ENCODE results near the gene SF3A1.

The SF3A1 gene

DNA sequence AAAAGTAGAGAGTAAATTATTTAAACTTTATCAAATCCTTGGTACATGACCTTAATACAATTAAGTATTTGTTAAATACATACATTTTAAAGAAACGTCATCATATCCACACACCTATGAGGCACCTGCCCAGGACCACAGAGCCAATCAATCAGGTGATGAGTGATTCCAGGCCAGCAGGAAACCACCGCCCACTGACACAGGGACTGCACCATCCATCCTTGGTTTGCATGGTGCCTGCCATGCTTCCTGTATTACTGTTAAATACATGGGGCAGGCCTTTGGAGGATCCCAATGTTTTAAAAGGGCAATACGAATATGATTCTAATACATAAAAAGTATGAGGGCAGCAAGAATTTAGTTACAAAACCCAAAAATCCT is 23.0 kb downstream of the SF3A1 start:
- no peak overlapping the region for H3K4me3 ChIP-seq (ENCODE audit: extremely low read depth, insufficient read depth, low read length, poor library complexity, severe bottlenecking)
- H3K9me3 ChIP-seq (ENCODE audit: control insufficient read depth, low read length), result no peaks in the 10 kb centered on the region
- H3K4me1 ChIP-seq (ENCODE audit: control insufficient read depth, insufficient read depth, low read length, poor library complexity, severe bottlenecking), result peaks cover 11% of the 10 kb centered on the region
- WGBS, 2 experiments (ENCODE audit: insufficient coverage in 2 of 2), result 100% methylated on average over 1 to 2 of the region's 3 CpGs
- H3K27ac ChIP-seq (ENCODE audit: low read depth, low read length, severe bottlenecking), result no peak overlapping the region
- H3K36me3 ChIP-seq (ENCODE audit: control insufficient read depth, insufficient read depth, low read length), result peaks cover 84% of the 10 kb centered on the region

- WGBS, 2 experiments (ENCODE audit: insufficient coverage in 2 of 2), result 100% methylated on average over 1 of the region's 2 CpGs
- peaks cover 11% of the 10 kb centered on the region for H3K4me1 ChIP-seq (ENCODE audit: control insufficient read depth, insufficient read depth, low read length, poor library complexity, severe bottlenecking)
- H3K27ac ChIP-seq (ENCODE audit: low read depth, low read length, severe bottlenecking), result no peak overlapping the region
- H3K9me3 ChIP-seq (ENCODE audit: control insufficient read depth, low read length), result no peaks in the 10 kb centered on the region
- peaks cover 79% of the 10 kb centered on the region for H3K36me3 ChIP-seq (ENCODE audit: control insufficient read depth, insufficient read depth, low read length)
- H3K4me3 ChIP-seq (ENCODE audit: extremely low read depth, insufficient read depth, low read length, poor library complexity, severe bottlenecking), result no peak overlapping the region
These were observed 23.5 kb downstream of the SF3A1 start for GRCh38 chr22:30332994-30333706.

- Histone ChIP-seq H3K27ac (ENCODE audit: low read depth, low read length, severe bottlenecking) (no peak overlapping the region), H3K36me3 (ENCODE audit: control insufficient read depth, insufficient read depth, low read length) (peaks cover 75% of the 10 kb centered on the region), H3K4me1 (ENCODE audit: control insufficient read depth, insufficient read depth, low read length, poor library complexity, severe bottlenecking) (peaks cover 15% of the 10 kb centered on the region), H3K4me3 (ENCODE audit: extremely low read depth, insufficient read depth, low read length, poor library complexity, severe bottlenecking) (no peak overlapping the region), H3K9me3 (ENCODE audit: control insufficient read depth, low read length) (no peaks in the 10 kb centered on the region)
- 94 to 96% methylated on average over 3 of the region's 5 CpGs for WGBS, 2 experiments (ENCODE audit: insufficient coverage in 2 of 2)
These were observed 24.1 kb downstream of the SF3A1 start for GRCh38 chr22:30332551-30332950.

DNA sequence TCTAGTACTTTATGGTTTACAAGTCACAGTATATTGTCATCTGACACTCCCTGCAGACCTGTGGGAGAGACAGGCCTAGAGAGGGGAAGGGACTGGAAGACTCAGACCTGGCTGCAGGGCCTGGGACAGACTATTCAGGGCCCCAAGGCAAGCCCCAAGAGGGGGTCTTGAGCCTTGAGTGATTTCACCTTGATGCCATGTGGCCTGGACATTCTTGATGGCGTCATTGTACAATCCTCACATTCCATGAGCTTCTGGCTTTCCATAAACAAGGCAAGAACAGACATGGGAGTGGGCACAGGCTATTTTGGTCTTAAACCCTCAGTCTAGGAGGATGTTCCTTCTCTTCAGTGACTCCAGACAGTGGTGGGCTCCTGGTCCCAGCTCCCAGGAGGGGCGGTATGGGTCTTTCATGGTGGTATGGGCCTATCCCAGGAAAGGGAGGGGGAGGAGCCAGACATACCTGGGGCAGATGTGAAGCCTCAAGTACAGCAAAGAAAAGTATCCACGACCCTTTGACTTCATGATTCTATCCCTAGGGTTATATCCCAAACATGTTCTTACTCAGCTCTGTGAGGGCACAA is 28.1 kb downstream of the SF3A1 start:
- peak overlapping the region; percentile 77 for H3K27ac ChIP-seq (ENCODE audit: low read depth, low read length, severe bottlenecking)

GRCh38 chr22:30327864-30328345 is 28.8 kb downstream of the SF3A1 start:
- Histone ChIP-seq H3K4me1 (ENCODE audit: control insufficient read depth, insufficient read depth, low read length, poor library complexity, severe bottlenecking) (peaks cover 28% of the 10 kb centered on the region), H3K4me3 (ENCODE audit: extremely low read depth, insufficient read depth, low read length, poor library complexity, severe bottlenecking) (no peak overlapping the region), H3K27ac (ENCODE audit: low read depth, low read length, severe bottlenecking) (peak overlapping the region; percentile 77), H3K9me3 (ENCODE audit: control insufficient read depth, low read length) (no peaks in the 10 kb centered on the region), H3K36me3 (ENCODE audit: control insufficient read depth, insufficient read depth, low read length) (peaks cover 33% of the 10 kb centered on the region)
- 65 to 100% methylated on average over 3 of the region's 5 CpGs for WGBS, 2 experiments (ENCODE audit: insufficient coverage in 2 of 2)

More for the DNA sequence above, 28.1 kb downstream of the SF3A1 start:
- Histone ChIP-seq H3K36me3 (ENCODE audit: control insufficient read depth, insufficient read depth, low read length) (peaks cover 40% of the 10 kb centered on the region), H3K4me3 (ENCODE audit: extremely low read depth, insufficient read depth, low read length, poor library complexity, severe bottlenecking) (no peak overlapping the region), H3K4me1 (ENCODE audit: control insufficient read depth, insufficient read depth, low read length, poor library complexity, severe bottlenecking) (peaks cover 28% of the 10 kb centered on the region), H3K9me3 (ENCODE audit: control insufficient read depth, low read length) (no peaks in the 10 kb centered on the region)
- WGBS, 2 experiments (ENCODE audit: insufficient coverage in 2 of 2), result 83% methylated on average over 2 of the region's 3 CpGs; no CpG with 5 or more reads in 1 of the 2 experiments

DNA sequence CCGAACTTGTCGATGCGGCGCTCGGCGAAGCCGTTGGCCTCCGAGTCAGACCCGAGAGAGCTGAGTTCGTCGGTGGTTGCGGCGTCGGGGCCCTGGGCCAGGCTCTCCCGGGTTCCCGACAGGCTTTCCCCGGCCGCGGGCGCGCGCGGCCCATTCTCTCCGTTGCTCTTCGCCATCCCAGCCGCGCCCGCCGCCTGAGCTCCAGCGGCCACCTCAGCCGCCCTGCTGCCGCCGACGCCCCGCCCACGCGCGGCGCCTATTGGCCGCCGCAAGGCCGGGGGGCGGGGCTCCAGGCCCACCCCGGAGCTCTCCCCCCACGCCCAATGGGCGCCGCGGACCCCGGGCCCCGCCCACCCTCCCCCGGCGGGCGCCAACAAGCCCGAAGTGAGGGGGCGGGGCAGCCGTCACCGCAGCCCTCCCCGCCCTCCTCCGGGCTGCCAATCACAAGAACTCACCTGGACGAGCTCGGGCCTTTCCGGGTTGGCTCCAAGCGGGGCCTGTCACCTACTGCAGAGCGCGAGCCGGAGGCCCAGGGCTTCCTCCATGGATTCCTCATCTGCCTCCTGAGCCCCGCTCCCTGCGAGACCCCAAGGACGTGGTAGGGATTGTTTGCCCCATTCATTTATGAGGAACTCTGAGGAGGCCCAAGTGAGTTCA is 29.9 kb downstream of the SF3A1 start, which contains the start of gene TBC1D10A:
TBC1D10A (minus strand) TSS at position 236 of the 657 bp plus-strand sequence; CDS start at position 176, 60 bp downstream.
- 0 to 1% methylated on average over 38 to 48 of the region's 69 CpGs for WGBS, 2 experiments (ENCODE audit: insufficient coverage in 2 of 2)
- peak within 1 kb of the TSS; percentile 43 for H3K27ac ChIP-seq (ENCODE audit: low read depth, low read length, severe bottlenecking)
- H3K9me3 ChIP-seq (ENCODE audit: control insufficient read depth, low read length), result no peaks in the 10 kb centered on the region
- peak within 1 kb of the TSS; percentile 72 for H3K4me3 ChIP-seq (ENCODE audit: extremely low read depth, insufficient read depth, low read length, poor library complexity, severe bottlenecking)
- H3K36me3 ChIP-seq (ENCODE audit: control insufficient read depth, insufficient read depth, low read length), result peaks cover 24% of the 10 kb centered on the region
- H3K4me1 ChIP-seq (ENCODE audit: control insufficient read depth, insufficient read depth, low read length, poor library complexity, severe bottlenecking), result peaks cover 28% of the 10 kb centered on the region

- no peaks in the 10 kb centered on the region for H3K9me3 ChIP-seq (ENCODE audit: control insufficient read depth, low read length)
- H3K4me3 ChIP-seq (ENCODE audit: extremely low read depth, insufficient read depth, low read length, poor library complexity, severe bottlenecking), result peak overlapping the region; percentile 72
- peaks cover 28% of the 10 kb centered on the region for H3K4me1 ChIP-seq (ENCODE audit: control insufficient read depth, insufficient read depth, low read length, poor library complexity, severe bottlenecking)
- WGBS, 2 experiments (ENCODE audit: insufficient coverage in 2 of 2), result 2 to 4% methylated on average over 22 to 25 of the region's 34 CpGs
- H3K36me3 ChIP-seq (ENCODE audit: control insufficient read depth, insufficient read depth, low read length), result peaks cover 20% of the 10 kb centered on the region
- H3K27ac ChIP-seq (ENCODE audit: low read depth, low read length, severe bottlenecking), result no peak overlapping the region
These were observed 30.4 kb downstream of the SF3A1 start for GRCh38 chr22:30326255-30326705.

- 57 to 72% methylated on average over 6 to 12 of the region's 14 CpGs for WGBS, 2 experiments (ENCODE audit: insufficient coverage in 2 of 2)
- H3K36me3 ChIP-seq (ENCODE audit: control insufficient read depth, insufficient read depth, low read length), result peaks cover 15% of the 10 kb centered on the region
- H3K27ac ChIP-seq (ENCODE audit: low read depth, low read length, severe bottlenecking), result no peak overlapping the region
- peak overlapping the region; percentile 72 for H3K4me3 ChIP-seq (ENCODE audit: extremely low read depth, insufficient read depth, low read length, poor library complexity, severe bottlenecking)
- H3K9me3 ChIP-seq (ENCODE audit: control insufficient read depth, low read length), result no peaks in the 10 kb centered on the region
- H3K4me1 ChIP-seq (ENCODE audit: control insufficient read depth, insufficient read depth, low read length, poor library complexity, severe bottlenecking), result peaks cover 26% of the 10 kb centered on the region
These were observed 30.9 kb downstream of the SF3A1 start for GRCh38 chr22:30325724-30326254.

- WGBS, 2 experiments (ENCODE audit: insufficient coverage in 2 of 2), result 79 to 83% methylated on average over 5 of the region's 5 CpGs
- H3K27ac ChIP-seq (ENCODE audit: low read depth, low read length, severe bottlenecking), result no peak overlapping the region
These were observed 31.5 kb downstream of the SF3A1 start for GRCh38 chr22:30325065-30325720.

More at GRCh38 chr22:30325065-30325720, 31.5 kb downstream of the SF3A1 start:
- peak overlapping the region; percentile 72 for H3K4me3 ChIP-seq (ENCODE audit: extremely low read depth, insufficient read depth, low read length, poor library complexity, severe bottlenecking)
- H3K36me3 ChIP-seq (ENCODE audit: control insufficient read depth, insufficient read depth, low read length), result peaks cover 15% of the 10 kb centered on the region
- H3K4me1 ChIP-seq (ENCODE audit: control insufficient read depth, insufficient read depth, low read length, poor library complexity, severe bottlenecking), result peaks cover 21% of the 10 kb centered on the region
- H3K9me3 ChIP-seq (ENCODE audit: control insufficient read depth, low read length), result no peaks in the 10 kb centered on the region
